GM21717 (cell line): Measurements from ENCODE around the gene ACAP3.

Experiments
- ATAC-seq: cut with Tn5 transposase; IDR thresholded peaks from one replicate; pipeline ENCODE4 v1.9.1; 2021; ENCODE audit warnings: mild to moderate bottlenecking, moderate library complexity; ENCODE audit not compliant: unreplicated experiment

Gene ACAP3

GRCh38 chr1:1344655-1345361 lies 37.1 kb upstream of the ACAP3 start:
- ATAC-seq: no peak

GRCh38 chr1:1343811-1344421 lies 36.2 kb upstream of the ACAP3 start:
- ATAC-seq: no peak

GRCh38 chr1:1342584-1343115 lies 34.9 kb upstream of the ACAP3 start:
- ATAC-seq: no peak

GRCh38 chr1:1342061-1342562 lies 34.4 kb upstream of the ACAP3 start:
- no peak for ATAC-seq

GRCh38 chr1:1341549-1342021 lies 33.9 kb upstream of the ACAP3 start:
- no peak for ATAC-seq

GRCh38 chr1:1340791-1341548 lies 33.2 kb upstream of the ACAP3 start:
- ATAC-seq: no peak

- no peak for ATAC-seq
These were observed 32.5 kb upstream of the ACAP3 start for GRCh38 chr1:1340185-1340584.

- ATAC-seq: no peak
These were observed 30.5 kb upstream of the ACAP3 start for GRCh38 chr1:1338278-1338677.

- ATAC-seq: no peak
These were observed 30.0 kb upstream of the ACAP3 start for GRCh38 chr1:1337793-1338147.

GRCh38 chr1:1336931-1337792 lies 29.4 kb upstream of the ACAP3 start:
- no peak for ATAC-seq

- no peak for ATAC-seq
These were observed 28.7 kb upstream of the ACAP3 start for GRCh38 chr1:1336446-1336845.

GRCh38 chr1:1335792-1336248 lies 28.1 kb upstream of the ACAP3 start:
- no peak for ATAC-seq

GRCh38 chr1:1335283-1335682 lies 27.6 kb upstream of the ACAP3 start:
- no peak for ATAC-seq

GRCh38 chr1:1334835-1335234 lies 27.1 kb upstream of the ACAP3 start:
- ATAC-seq: no peak

- no peak for ATAC-seq
These were observed 26.0 kb upstream of the ACAP3 start for GRCh38 chr1:1333551-1334241.

- no peak for ATAC-seq
These were observed 25.2 kb upstream of the ACAP3 start for GRCh38 chr1:1332774-1333480.

GRCh38 chr1:1332031-1332755 lies 24.5 kb upstream of the ACAP3 start:
- ATAC-seq: no peak

GRCh38 chr1:1331068-1331965 lies 23.6 kb upstream of the ACAP3 start, which contains the start of gene TAS1R3:
TSS of gene TAS1R3 (plus strand) at chr1:1331280. CDS start at chr1:1331346, 66 bp downstream.
- no peak for ATAC-seq
